Posterior vena cava (tissue), 2 donors: Measurements from ENCODE around the gene CYREN. TPM values are rescaled to one million over a fixed set of nuclear protein-coding genes. Genes with fewer than 3 reads are reported as not detected.

Experiments used
- DNase-seq: peaks from one replicate; pipeline ENCODE4 v3.0.0-alpha.2; 2020; ENCODE audit warnings: low spot score
- intact Hi-C, 2 donors: fragments of 100-400 bp; cut with DNase I; formaldehyde crosslinking; loops; one replicate each; pipeline versions ENCODE4 v1.14.1 to v1.14.2; 2022 to 2023
- total RNA-seq, 2 donors: library from RNA; stranded (reverse); fragmentation: NEBNext Ultra II Directional; extraction: Animal tissue kit (Norgen Biotek cat#: 25700); gene quantifications; one replicate each; pipeline ENCODE4 v1.2.1, GENCODE V29; 2021
- donor health status: DM: yes; HTN: yes; CAD: no.
- donor health status: DM: yes; HTN: yes; CAD: no.

CYREN gene
- total RNA-seq, 2 donors from 2014 or later, result 26.8 to 31.7 TPM

DNA sequence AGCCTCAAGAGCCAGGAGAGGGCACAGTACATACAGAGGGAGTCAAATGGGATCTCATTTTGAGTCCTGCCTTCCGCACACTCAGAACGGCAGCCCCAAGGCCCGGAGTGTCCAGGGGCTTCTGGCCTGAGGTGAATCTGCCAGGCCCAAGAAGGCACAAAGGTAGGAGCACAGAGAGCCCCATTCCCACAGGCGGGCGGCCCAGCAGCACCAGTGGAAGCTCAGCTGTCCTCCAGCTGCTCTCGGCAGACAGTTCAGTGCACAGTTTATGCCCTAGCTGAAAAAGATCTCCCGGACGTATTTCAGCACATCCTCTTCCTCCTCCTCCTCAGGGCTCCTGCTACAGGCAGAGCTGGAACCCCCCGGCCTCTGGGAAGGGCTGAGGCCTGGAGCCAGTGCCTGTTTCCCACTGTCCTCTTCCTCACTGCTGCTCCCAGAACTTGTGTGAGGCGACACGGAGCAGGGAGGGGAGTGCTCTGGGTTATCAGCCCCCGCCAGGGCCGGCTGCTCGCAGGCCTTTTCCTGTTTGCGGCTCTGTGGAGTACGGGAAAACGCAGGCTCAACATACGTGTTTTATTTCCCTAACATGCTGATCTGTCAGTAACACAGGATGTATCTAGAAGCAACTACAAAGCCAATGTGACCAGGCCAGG, 4.0 kb downstream of the CYREN start:
- DNase-seq, result no peak
- intact Hi-C loops, result loop anchor here (5.0 to 10.0 kb wide), 3 partner anchors 179 to 482 kb away; partner anchors contain the start of gene AGBL3 (in 2 of the 2)

DNA sequence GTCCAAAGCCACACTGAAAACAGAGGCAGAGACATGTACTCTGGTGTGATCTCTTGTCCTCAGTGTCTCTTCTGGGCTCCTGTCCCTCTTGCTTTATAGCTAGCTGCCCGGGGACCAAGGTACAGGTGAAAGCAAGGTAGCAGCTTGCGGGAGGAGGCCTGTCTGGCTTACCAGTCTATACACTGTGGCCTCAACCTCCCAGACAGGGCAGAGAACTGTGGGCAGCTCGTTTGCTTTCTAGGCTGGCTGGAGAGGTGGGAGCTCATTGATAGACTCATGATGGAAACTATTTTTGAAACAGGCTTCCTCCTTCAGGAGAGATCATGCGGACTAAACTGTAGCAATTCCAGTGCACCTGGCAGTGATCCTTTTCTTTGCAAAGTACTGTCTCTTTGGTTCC, 4.6 kb downstream of the CYREN start:
- intact Hi-C loops, result loop anchor here (5.0 to 10.0 kb wide), 3 partner anchors 179 to 481 kb away; partner anchors contain the start of gene AGBL3 (in 2 of the 2)
- DNase-seq, result no peak

GRCh38 chr7:135164357-135165061, 6.0 kb downstream of the CYREN start:
- intact Hi-C loops, result loop anchor here (5.0 to 10.0 kb wide), 3 partner anchors 177 to 480 kb away; partner anchors contain the start of gene AGBL3 (in 2 of the 2)
- no peak for DNase-seq

GRCh38 chr7:135162382-135163001, 8.0 kb downstream of the CYREN start:
- no peak for DNase-seq
- intact Hi-C loops, result loop anchor here (10.0 kb wide), 2 partner anchors 178 to 478 kb away; partner anchors contain the start of gene AGBL3 (in 1 of the 2)

- intact Hi-C loops, result loop anchor here (10.0 kb wide), 2 partner anchors 177 to 477 kb away; partner anchors contain the start of gene AGBL3 (in 1 of the 2)
- no peak for DNase-seq
These were observed 8.8 kb downstream of the CYREN start for GRCh38 chr7:135161669-135162068.

DNA sequence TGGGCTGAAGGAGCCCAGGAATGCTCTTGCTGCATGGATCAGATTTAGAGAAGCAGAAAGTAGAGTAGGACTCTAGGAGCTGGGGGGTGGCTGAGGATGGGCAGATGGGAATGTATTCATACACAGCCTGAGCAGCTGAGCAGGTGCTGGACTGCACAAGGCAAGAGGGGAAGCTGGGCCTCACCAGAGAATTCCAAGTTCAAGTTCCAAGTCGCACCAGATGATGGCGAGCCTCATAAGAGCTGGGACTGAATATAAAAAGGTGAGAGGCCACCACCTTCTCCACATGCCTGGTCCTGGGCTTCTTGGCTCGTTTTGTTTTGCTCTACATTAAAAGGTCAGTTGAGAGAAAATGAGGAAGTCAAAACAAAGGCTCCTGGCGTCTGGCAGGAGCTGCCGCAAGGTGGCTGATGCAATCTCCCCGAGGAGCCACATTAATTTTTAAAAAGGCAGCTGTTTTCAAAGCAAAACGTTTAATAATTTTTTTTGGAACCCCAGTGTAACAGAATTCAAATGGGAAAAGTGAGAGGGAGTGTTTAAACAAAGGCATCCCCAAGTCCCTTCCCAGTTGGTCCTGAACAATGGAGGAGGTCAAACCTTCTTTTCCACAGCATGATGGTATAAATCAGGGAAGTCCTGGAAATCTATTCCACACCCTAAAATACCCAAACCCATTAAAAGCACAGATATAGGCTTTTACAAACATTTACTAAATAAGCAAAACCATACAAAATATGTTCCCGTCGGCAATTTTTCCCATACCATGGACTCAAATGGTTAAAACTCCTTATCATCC, 9.5 kb downstream of the CYREN start:
- intact Hi-C loops, result loop anchor here (10.0 kb wide), 2 partner anchors 176 to 476 kb away; partner anchors contain the start of gene AGBL3 (in 1 of the 2)
- DNase-seq, result no peak

DNA sequence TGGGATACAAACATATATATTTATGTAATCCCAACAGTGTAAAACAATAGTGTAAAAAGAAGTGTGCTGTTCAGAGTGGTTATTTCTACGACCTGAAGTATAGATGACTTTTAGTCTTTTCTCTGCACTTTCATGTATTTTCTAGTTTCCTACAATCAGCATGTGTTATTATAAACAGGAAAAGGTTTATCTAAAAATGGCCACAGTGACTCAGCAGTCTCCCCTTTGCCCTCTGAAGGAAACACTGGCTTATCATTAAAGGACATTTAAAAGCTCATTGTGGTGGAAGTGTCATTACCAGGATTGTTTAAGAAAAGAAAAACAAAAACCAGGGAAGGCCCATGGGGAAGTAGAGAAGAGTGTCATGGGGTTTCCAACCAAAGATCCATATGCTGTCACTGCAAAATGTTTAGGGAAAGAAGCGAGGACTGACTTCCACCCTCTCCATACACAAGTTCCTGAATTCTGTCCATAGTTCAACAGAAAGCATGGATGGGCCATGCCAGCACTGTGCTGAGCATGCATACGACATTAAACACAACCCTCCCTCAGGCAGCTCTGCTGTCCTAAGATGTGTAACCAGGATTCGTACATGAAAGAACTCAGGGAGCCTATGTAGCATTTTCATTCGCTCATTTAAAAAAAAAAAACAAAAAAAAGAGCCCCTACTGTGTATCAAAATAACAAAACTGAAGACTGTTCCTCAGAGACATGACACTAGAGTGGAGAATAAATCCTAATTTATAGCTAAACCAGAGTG, 10.2 kb downstream of the CYREN start:
- intact Hi-C loops, result loop anchor here (10.0 kb wide), 2 partner anchors 175 to 475 kb away; partner anchors contain the start of gene AGBL3 (in 1 of the 2)

DNA sequence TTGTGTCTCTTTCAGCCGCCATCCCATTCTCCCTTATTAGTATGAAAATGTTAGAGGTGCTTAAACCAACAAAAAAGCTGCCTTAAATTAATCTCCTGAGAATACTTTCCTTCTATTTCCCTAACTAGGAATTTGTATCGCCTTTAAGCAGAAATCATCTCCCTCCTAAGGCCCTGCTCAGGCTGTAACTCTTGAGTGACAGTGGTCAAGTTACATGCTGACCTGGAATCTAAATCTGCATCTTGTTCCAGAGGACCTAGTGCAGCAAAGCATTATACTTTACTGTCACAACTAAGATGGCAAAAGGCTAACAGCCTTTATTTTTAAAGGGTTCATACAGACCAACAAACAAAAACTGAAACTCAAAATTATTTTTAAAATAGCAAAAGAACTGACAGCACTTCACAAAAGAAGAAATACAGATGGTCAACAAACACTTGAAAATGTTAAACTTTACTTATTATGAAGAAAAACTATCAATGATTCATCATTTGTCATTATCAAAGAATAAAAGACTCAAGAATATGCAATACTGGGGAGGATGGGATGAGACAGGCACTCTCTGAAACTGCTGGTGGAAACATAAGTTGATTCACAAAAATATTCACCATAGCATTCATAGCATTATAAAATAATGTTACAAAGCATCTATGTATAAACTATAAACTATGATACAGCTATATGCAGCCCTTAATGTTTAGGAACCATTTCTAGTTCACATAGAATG, 11.0 kb downstream of the CYREN start:
- intact Hi-C loops, result loop anchor here (10.0 kb wide), 2 partner anchors 175 to 475 kb away; partner anchors contain the start of gene AGBL3 (in 1 of the 2)
- DNase-seq, result no peak

More for the DNA sequence above, 10.2 kb downstream of the CYREN start:
- no peak for DNase-seq

GRCh38 chr7:135158874-135159273, 11.6 kb downstream of the CYREN start:
- intact Hi-C loops, result no loop called here

DNA sequence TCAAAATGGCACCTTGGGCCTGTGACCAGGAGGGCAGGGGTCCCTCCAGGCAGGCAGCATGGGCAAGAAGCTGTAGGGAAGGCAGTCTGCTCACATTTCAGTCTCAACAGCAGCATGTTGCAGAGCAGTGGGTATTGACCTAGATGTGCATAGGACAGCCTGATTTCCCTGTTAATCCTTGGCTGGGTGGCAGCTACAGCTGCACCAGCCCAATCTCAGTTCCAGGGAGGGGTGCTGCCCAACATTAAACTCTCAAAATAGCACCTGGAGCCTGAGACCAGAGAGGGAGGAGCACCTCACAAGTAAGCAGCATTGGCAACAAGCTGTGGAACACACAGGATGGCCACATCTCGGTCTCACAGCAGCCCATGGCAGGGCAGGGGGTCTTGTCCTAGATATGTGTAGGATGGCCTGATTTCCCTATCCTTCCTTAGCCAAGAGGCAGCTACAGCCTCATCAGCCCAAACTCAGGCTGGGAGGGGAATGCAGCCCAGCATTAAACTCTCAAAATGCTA, 12.3 kb downstream of the CYREN start:
- no peak for DNase-seq

More at GRCh38 chr7:135158874-135159273, 11.6 kb downstream of the CYREN start:
- DNase-seq, result no peak

DNA sequence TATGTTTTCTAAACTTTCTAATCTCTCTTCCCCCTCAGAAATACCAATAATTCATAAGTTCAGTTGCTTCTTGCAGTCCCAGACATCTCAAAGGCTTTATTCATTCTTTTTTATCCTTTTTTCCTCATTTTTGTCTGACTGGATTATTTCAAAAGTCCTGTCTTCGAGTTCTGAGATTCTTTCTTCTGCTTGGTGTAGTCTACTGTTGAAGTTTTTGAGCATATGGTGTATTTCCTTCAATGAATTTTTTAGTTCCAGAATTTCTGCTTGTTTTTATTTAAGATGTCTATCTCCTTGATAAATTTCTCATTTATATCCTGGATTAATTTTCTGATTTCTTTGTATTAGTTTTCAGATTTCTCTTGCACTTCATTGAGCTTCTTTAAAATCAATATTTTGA, 14.2 kb downstream of the CYREN start:
- intact Hi-C loops, result no loop called here
- DNase-seq, result no peak

More for the DNA sequence above, 12.3 kb downstream of the CYREN start:
- intact Hi-C loops, result no loop called here

DNA sequence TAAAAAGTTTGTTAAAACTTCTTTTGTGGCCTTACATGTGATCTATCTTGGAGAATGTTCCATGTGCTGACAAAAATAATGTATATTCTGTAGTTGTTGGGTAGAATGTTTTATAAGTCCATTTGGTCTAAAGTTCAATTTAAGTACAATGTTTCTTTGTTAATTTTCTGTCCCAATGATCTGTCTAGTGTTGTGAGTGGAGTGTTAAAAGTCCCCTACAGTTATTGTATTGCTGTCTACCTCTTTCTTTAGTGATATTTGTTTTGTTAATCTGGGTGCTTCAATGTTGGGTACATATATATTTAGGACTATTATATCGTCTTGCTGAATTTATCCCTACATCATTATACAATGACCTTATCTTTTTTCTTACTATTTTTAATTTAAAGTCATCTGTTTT, 15.8 kb downstream of the CYREN start:
- no peak for DNase-seq

DNA sequence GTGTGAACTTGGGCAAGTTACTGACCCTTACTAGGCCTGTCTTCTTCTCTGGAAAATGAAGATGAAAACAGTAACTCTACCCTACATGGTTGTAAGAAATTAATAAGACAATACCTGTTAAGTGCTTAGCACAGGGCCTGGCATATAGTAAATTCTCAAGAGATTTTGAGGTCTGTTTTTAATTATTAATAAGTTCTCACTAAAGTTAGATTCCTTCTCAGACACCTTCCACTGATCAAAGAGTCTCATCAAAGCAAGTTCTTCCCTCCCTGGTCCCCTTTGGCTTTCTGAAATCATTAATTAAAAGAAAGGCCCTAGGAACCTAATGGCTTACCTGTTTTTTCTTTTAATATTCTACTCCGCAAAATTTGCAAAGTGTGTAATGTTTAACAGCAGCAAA, 18.1 kb downstream of the CYREN start:
- intact Hi-C loops, result no loop called here
- no peak for DNase-seq

More for the DNA sequence above, 15.8 kb downstream of the CYREN start:
- intact Hi-C loops, result no loop called here

- no peak for DNase-seq
- intact Hi-C loops, result no loop called here
These were observed 19.0 kb downstream of the CYREN start for GRCh38 chr7:135151533-135151932.

DNA sequence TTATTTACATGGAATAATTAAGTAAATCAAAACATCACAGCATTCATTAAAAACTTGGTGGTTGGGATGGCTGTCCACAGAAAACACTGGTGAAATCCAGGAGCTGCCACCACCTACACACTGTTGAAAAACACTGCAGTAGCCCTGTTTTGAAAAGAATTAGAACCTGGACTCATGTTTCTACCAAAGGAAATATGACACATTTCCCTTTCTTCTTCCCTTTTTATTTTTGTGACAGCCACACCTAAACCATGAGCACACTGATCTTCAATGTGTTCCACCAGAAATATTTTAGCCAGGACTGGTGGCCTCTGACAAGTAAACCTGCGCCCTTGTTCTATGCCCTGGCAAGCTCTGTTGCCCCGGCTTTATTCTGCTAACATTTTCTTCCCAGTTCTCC, 19.4 kb downstream of the CYREN start:
- DNase-seq, result no peak
- intact Hi-C loops, result no loop called here

GRCh38 chr7:135150072-135150782, 20.3 kb downstream of the CYREN start:
- DNase-seq, result no peak

More at GRCh38 chr7:135150072-135150782, 20.3 kb downstream of the CYREN start:
- intact Hi-C loops, result no loop called here
